A549 (cell line): ENCODE results near the gene NUMA1.

Experiments used
- CEBPB ChIP-seq, 2 experiments: fragments of >200 bp in 1 of 2; sonication (Bioruptor Twin) in 1 of 2; formaldehyde crosslinking in 1 of 2; IDR thresholded peaks; 2 replicates each; pipeline ENCODE4 v1.6.1; 2012 to 2016
- CHD4 ChIP-seq: fragments of 200-600 bp; sonication (generic); IDR thresholded peaks from 2 replicates; pipeline ENCODE4 v1.6.1; 2016; ENCODE audit warnings: antibody characterized with exemption, mild to moderate bottlenecking, borderline replicate concordance
- CTCF ChIP-seq: fragments of >200 bp; sonication (Bioruptor Twin); formaldehyde crosslinking; IDR thresholded peaks from 3 replicates; pipeline ENCODE4 v1.5.1; 2016
- ELK1 ChIP-seq: fragments of 150-350 bp; IDR thresholded peaks from 2 replicates; pipeline ENCODE4 v1.6.1; 2014; ENCODE audit warnings: low read depth, mild to moderate bottlenecking, low read length
- EP300 ChIP-seq, 2 experiments: fragments of >200 bp; sonication (Bioruptor Twin); formaldehyde crosslinking; IDR thresholded peaks; 2 replicates in 1 of 2; 3 replicates in 1 of 2; pipeline ENCODE4 v1.6.1; 2016 to 2017
- ESRRA ChIP-seq: fragments of 150-350 bp; IDR thresholded peaks from 2 replicates; pipeline ENCODE4 v1.6.1; 2014; ENCODE audit warnings: mild to moderate bottlenecking, low read length, borderline replicate concordance
- NR3C1 ChIP-seq: fragments of >200 bp; sonication (Bioruptor Twin); formaldehyde crosslinking; IDR thresholded peaks from 3 replicates; pipeline ENCODE4 v1.6.1; 2017
- POLR2A ChIP-seq: IDR thresholded peaks from 2 replicates; pipeline ENCODE4 v1.6.1; 2012; ENCODE audit warnings: mild to moderate bottlenecking, low read length
- POLR2AphosphoS2 ChIP-seq: conservative IDR thresholded peaks from 2 replicates; pipeline ENCODE4 v1.6.1; 2012; ENCODE audit warnings: low read length, improper control_type of control experiment, inconsistent platforms
- REST ChIP-seq: fragments of 200-600 bp; sonication (generic); IDR thresholded peaks from 2 replicates; pipeline ENCODE4 v1.6.1; 2016; ENCODE audit warnings: antibody characterized with exemption, mild to moderate bottlenecking, moderate library complexity
- RFX5 ChIP-seq: fragments of 450-650 bp; IDR thresholded peaks from 2 replicates; pipeline ENCODE4 v1.7.1; 2014; ENCODE audit warnings: antibody characterized with exemption, mild to moderate bottlenecking, moderate library complexity
- ZFP36 ChIP-seq: fragments of 450-650 bp; IDR thresholded peaks from 2 replicates; pipeline ENCODE4 v1.6.1; 2014; ENCODE audit warnings: borderline replicate concordance; ENCODE audit not compliant: partially characterized antibody

- TF ChIP-seq NR3C1 (no peak), CTCF (no peak), RFX5 (no peak), POLR2AphosphoS2 (no peak), REST (no peak), POLR2A (no peak), CHD4 (no peak), ESRRA (no peak), CEBPB (IDR thresholded peaks at IDR 0.05) (no peak), ELK1 (no peak), ZFP36 (no peak), EP300 (IDR thresholded peaks at IDR 0.05) (no peak)
These were observed 7.9 kb upstream of the NUMA1 start for GRCh38 chr11:72088076-72088808.
